HG02571 (cell line): ENCODE measurements around the gene FIG4.
"Not testable (repeated sequence)": the region's sequence is repeated elsewhere in the genome, so short reads cannot be mapped to it uniquely, and the experiment has no call there.

Experiments used
- ATAC-seq: cut with Tn5 transposase; IDR thresholded peaks from one replicate; pipeline ENCODE4 v1.9.1; 2021; ENCODE audit warnings: mild to moderate bottlenecking, moderate library complexity; ENCODE audit not compliant: unreplicated experiment

The FIG4 gene

DNA sequence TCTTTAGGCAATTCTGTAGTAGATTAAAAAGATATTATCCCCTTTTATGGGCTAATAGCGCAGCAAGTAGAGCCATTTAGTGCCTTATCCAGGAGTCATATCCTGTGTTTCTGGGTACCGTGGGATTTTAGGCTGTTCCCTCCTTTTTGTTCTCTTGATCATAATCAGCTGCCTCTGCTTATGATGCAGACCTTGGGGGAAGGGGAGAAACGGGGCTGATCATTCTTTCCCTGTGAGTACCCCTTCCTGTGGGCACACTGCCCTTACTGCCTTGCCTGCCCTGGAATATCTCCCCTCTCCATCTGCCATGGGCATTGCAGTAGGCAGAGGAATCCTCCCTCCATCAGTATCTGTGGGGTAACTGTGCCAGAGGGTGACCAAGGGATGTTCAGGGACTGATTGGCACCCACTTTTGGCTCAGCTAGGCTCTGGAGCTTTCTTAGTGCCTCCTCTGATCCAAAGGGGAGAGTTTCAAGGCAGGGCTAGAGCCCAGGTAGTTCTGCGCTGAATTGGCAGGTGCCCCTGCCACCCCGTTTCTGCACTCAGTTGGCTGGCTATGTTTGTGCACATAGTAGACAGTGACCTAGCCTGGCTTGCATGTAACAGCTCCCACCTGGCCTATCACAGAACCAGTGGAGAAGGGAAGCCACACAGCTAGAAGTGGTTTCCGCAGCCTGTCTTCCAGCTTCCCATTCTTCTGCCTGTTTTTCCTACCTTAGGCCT, 103.3 kb downstream of the FIG4 start:
- ATAC-seq, result no peak

DNA sequence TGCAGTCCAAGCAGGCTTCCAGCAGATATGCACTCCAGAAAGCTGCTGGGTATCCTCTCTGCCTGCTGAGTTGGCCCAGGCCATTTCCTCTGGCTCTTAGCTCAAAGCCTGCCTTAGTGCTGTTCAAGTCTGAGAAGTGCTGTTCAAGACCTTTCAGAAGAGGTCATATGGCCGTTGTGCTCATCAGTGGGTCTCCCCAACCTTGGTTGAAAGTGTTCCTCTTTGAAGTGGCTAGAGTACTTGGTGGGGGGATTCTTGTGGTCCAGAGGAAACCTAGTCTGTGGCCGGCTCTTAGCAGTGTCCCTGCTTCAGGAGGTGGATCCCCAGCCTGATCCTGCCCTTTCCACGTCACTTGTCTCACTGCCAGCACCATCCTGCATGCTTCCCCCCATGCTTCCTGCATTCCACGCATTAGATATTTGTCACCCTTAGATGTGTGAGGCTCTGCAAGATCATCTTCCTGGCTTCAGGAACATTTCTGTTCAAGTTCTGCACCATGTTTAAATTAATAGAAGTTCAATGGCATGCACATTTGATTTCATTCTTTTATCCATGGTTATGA, 105.0 kb downstream of the FIG4 start:
- no peak for ATAC-seq

DNA sequence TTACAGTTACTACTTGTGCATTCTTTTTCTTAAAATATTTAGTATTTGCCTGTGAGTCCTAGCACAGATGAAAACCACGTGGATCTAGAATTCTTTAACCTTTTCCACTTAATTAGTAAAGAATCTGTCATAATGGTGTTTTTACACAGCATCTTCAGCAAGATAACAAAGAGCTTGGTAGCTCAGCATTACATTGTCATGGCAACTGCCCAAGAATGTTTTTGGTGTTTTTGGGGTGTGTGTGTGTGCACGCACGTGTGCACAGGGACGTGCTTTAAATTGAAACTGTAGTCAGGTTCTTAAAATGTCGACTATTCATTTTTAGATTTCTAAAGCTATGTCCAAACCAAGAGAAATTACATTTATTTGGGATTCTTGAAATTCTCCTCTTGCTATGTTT, 108.0 kb downstream of the FIG4 start:
- no peak for ATAC-seq

DNA sequence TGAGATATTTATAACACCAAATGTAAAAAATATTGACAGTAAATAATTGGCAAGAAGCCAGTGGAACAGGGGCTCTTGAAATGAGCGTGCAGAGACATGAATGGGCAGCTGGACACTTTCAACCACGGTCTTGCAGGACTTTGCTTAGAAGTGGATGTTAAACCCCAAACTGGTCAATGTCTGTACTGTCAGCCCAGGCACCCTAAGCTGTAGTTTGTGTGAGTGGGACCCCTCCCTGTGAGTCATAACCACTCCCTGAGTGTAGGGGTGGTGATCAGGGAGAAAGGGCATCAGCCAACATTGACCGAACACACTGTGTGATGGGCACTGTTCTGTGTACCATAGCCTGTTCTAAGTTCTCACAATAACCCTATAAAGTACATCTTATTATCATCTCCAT, 108.6 kb downstream of the FIG4 start:
- no peak for ATAC-seq

DNA sequence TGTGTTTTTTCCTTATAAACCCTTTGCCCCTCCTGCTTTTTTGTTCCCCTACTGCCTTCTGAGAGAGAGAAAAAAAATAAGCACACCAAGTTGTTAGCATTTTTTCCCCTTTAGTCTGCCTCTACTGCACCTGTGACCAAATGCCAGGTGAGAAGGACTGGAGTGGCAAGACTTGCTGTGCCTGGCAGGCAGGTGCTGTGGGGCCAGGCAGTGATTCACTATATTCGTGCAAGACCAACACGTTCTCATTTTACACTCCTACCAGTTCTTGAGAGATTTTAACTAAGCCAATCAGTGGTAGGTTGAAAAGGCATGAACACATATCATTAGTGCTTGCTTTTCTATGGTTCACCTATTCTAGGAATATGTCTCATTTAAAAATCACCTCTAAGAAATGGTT, 109.7 kb downstream of the FIG4 start:
- ATAC-seq, result no peak

DNA sequence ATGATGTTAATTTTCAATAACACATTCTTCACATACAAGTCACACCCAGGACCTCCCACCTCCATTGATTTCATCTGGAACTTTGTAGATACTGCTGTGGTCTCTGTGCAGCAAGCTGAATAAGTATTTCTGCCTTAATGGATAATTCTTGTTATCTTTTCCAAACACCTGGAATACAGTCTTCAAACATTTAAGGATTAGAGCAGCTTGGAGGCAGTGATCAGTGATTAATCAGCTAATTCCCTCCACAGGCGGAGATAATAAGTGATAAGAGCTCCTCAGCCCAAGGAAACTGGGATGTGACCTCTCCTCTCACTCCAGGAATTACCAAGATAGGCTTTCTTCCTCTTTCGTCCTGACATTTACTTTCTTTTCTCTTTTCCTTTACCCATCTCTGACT, 110.7 kb downstream of the FIG4 start:
- ATAC-seq, result no peak

DNA sequence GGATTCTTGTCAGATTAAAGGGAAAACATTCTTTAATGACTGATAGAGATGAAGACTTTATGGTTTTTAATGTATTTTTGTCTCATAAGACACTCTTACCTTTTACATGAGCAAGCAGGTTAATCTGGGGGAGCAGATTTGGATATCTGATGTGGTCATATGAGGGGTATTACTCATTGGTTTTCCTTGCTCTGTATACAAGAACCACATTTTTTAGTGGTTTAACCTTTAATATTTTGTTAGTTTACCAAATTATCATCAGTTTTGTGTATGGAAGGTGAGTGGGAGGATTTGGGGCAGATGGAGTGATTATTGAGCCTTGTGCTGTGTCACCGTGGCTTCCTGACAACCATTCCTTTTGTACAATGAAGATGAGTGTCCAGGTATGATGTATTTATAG, 112.9 kb downstream of the FIG4 start:
- ATAC-seq, result no peak

DNA sequence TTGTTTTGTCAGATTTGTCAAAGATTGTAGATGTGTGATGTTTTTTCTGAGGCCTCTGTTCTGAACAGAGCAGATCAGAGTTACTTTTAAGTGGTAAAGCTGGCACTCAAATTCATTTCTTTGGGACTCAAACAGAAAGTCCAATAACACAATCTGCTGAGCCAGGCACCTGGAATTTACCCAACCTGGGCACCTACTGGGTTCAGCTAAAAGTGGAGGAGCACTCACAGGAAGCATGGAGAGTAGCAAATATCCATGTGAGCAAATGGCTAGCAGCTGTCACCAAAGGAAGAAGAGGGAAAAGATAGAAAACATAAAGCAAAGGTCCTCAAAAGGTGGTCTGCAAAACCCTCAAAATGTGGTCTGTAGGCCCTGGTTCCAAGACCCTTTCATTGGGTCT, 116.8 kb downstream of the FIG4 start:
- ATAC-seq, result no peak

DNA sequence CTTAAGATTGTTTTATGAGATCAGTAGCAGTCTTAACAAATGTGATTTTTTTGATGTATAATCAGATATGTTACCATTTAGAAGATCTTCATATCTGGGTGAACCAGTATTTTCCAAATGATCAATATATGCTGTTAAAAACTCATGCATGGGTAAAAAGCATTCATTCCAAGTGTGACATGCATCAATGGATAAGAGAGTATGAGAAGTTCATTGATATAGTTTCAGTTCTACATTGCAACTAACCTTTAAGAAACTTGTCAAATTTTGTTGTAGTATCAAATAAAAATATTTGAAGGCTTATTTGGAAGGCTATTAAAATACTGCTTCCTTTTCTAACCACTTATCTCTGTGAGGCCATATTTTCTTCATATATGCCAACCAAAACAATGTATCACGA, 117.7 kb downstream of the FIG4 start:
- no peak for ATAC-seq

DNA sequence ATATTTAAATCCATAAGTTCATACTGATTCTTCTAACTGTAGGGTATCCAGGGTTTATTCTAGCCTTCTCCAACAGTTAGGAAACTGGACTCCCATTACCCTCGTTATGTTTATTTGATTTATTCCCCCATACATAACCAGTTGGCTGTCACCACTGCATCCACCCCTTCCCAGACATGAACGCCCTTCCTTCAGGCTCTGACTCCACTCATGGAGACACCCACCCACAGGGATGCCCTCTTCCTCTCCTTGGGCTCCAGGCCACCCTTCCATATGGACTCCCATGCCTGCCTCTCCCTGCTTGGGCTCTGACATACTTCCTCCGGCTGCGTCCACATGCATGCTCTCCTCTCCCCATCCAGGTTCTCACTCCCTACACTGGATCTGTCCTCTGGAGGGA, 124.0 kb downstream of the FIG4 start:
- no peak for ATAC-seq

DNA sequence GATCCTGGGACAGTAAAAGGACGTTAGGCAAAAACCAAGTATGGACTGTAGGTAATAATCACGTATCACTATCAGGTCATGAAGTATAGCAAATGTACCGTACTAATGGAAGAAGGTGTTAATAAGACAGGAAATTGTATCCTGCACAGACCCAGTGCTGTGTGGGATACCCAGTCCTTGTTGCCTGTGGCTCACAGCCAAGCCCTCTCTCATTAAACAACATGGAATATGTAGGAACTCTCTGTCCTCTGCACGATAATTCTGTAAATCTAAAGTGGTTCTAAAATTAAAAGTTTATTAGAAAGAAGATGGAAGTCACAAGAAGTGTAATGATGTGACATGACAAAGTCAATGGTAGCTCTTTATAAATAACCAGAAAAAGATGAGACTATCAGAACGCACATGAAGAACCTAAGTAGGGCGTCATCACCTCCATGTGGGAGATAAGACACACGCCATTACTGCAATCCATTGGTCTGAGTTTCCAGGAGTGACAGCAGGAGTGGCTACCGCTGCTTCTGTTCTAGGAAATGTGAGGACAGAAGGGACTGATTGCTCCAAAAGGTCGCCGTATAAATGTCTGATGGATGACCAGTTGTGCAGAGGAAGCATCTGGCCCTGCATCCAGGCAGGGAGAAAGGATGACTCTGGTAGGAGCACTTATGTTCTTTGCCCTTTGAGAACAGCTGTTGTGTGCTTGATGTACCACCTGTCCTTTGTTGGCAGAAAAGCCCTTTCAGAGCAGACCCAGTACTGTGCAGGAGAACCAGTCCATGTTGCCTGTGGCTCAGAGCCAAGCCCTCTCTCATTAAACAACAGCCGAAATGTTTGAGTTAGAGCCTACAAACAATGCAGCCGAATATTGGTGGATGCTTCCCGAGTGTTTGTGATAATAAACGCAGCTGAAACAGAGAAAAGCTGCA, 125.6 kb downstream of the FIG4 start:
- ATAC-seq, result no peak

DNA sequence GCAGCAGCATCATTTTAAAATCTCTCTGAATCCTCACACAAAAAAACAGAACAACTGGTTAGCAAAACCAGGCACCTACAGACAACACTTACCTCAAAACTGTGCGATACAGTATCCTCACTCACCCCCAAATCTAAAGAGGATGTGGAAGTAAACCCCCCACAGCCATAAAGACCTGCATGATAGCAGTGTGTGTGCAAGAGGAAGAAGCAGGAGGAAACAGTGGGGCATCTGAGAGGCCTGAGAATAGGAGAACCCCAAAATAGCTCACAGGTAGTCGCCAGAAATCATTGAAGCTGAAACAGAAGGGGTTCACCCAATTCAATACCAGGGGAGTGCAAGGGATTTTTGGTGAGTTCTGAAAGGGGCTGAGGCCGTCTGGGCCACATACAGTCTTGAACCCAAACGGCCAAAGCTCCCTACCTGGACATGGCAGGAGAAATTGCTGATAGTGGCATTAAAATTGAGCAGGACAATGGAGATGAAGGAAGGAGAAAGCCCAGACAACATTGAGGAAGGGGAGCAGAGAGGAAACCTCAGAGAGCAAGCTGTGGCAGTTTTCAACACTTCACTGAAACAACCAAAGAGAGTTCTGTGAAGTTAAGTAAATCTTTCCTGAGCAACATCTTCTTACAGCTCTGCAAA, 129.7 kb downstream of the FIG4 start:
- ATAC-seq, result peak; percentile 42

DNA sequence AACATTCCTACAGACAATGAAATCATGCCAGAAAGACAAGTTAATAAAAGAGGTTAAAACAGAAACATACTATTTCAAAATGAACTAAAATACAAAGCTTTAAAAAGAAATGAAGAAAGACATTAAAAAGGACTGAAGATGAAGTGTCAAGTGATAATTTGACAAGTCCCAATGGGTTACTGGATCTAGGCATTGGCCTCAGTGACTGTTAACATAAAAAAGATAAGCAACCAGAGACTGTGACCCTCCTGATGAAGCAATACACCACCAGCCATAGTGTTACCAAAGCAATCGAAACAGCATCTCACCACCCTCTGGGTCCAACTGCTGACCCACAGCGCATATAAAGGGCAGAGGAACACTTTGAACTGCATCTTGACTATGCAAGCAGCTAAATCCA, 130.3 kb downstream of the FIG4 start:
- ATAC-seq, result no peak

DNA sequence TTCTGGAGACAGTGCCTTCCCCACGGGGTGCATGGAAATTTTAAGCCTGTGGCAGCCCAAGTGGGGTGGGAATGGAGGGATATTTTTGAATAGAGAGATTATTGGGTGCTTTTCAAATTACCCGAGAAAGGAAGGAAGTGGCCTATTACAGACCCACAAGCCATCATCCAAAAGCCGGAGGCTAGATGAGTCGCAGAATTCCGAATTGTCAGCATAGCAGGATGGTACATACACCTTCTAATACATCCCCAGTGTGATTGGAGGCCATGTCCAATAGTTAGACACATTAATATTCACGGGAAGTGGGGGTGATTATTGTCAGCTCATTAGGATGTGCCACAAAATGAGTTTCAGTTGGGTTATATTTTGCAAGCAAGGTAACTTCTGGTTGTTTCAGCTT, 133.0 kb downstream of the FIG4 start:
- no peak for ATAC-seq

DNA sequence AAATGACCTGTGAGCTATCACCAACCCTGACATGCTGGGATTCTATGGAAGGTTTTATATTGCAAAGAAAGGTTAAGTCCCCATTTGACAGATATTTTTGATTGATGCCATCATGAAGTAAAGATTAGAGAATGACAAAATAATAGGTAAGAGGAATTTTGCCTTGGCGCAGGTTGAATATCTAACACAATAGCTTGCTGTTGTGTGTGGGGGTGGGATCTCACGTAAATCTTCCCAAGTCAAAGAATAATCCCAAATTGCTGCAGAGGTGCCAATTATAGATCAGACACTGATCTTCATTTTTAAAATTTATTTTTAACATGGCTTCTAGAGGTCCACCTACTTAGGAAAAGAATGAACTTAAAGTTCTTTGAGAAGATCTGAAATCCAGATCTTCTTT, 135.5 kb downstream of the FIG4 start:
- no peak for ATAC-seq

DNA sequence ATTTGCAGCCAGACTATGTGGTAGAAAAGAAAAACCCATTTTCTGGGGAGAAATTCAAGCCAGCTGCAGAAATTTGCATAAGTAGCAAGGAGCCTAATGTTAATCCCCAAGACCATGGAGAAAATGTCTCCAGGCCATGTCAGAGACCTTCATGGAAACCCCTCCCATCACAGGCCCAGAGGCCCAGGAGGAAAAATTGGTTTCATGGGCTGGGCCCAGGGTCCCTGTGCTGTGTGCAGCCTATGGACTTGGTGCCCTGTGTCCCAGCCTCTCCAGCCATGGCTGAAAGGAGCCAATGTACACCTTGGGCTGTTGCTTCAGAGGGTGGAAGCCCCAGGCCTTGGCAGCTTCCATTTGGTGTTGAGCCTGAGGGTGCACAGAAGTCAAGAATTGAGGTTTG, 140.3 kb downstream of the FIG4 start:
- not testable (repeated sequence) for ATAC-seq

DNA sequence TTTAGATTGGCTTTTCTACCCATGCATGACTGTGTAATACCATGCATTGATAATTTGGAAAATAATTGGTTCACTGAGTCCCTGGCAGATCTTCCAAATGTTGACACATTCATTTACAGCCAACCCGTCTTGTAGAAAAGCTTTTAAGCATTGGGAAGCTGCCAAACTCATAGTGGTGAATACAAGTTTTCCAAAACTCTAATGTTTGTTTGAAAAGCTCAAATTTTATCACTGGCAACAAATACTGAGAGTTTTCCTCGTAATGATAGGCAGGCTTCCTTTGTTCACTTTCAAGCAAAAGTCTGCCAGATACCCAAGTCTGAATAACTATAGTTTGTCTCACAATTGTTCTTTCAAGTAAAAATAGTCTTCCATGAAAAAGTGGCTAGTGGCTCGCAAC, 143.0 kb downstream of the FIG4 start:
- ATAC-seq, result no peak

DNA sequence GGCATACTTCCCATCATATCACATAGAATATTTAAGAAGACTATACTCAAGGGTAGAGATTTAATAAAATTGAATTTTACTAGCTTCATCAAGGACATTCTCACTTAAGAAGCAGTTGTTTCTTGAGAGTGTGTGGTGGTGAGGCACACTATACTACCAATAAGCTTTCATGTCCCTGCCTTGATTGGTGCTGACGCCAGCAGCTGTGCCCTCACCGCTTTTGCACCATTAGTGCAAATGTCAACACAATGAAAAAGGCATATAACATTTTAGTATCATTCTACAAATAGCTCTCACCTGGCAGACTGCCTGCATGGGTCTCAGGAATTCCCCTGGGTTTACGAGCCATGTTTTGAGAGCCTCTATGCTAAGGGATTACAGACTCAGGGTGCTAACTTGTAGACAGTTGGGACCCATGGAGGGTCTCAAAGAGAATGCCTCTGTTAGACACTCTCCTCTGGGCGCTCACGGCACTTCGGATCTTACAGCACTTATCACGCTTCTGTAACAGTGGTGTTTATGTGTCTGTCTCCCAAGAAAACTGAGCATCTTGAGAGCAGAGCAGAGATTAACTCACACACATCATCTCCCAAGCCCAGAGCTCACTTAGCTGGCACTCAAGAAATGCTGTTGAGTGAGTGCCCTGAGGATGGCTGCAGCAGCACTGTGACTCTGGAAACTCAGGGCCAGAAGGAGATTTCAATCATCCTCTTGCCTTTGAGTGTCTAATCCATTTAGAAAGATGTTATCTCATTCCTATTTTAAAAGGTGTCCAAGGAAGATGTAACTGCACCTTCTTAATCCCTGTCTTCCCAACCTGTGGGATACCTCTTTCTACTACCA, 143.7 kb downstream of the FIG4 start:
- ATAC-seq, result no peak

DNA sequence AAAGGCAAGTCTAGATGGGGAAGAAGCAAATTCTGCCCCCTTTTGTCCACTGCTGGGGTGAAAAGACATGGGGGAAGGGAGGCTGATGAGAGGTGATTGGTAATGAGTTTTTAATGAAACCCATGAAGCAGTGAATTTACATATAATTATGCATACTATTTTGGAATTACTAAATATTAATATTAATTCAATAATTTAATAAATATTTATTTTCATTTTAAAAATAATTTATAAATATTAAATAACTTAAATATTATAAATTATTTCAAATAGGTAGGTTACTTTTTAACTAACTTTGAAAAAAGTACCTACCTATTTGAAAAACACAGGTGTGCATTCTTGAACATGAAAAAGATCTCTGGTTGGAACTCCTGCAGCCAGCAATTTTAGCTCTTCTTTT, 148.9 kb downstream of the FIG4 start:
- no peak for ATAC-seq

DNA sequence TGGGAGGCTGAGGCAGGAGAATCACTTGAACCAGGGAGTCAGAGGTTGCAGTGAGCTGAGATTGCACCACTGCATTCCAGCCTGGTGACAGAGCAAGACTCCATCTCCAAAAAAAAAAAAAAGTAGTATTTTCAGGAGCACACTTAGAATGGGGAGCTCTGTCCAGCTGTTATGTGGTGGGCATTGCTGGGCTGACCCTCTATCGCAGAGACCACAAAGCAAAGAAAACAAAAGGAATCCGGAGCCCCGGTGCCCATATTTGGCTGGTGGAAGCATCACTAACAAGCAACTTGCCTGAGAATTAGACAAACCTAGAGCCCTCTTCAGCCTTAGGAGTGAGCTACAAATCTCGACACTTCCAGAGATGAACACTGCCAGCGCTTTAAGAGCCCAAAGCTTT, 149.7 kb downstream of the FIG4 start:
- ATAC-seq, result no peak

DNA sequence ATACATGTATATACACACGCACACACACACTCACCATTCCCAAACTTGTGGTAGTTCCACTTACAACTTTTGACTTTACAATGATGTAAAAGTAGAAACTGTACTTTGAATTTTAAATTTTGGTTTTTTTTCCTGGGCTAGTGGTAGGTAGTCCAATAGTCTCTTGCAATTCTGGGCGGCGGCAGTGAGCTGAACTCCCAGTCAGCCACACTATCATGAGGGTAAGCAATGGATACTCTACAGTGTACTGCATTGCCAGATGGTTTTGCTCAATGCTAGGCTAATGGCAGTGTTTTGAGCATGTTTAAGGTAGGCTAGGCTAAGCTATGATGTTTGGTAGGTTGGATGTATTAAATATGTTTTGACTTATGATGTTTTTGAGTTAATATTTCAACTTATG, 150.8 kb downstream of the FIG4 start:
- no peak for ATAC-seq
